ENCODE data around the gene PRR5L. TPM values are rescaled to one million over a fixed set of nuclear protein-coding genes. Genes with fewer than 3 reads are reported as not detected.

Gene PRR5L
- total and polyA plus RNA-seq, 9 of the 15 experiments (the other 6 are each of a cell fraction or from before 2014, with no cell fraction given): 0.11 to 0.60 (median 0.36) TPM; not detected in 2

GRCh38 chr11:36460220-36460619 lies 164.1 kb downstream of the PRR5L start:
- Histone ChIP-seq H3K9me1 (ENCODE audit: control insufficient read depth, insufficient read depth, low read length) (no peaks in the 10 kb centered on the region), H3K36me3 (ENCODE audit: control insufficient read depth, insufficient read depth, low read length) (no peaks in the 10 kb centered on the region), H3K9me3 (replicated peaks; ENCODE audit: control insufficient read depth, insufficient read depth, low read depth, low read length) (no peaks in the 10 kb centered on the region), H3K79me2 (ENCODE audit: control insufficient read depth, insufficient read depth, low read length) (no peaks in the 10 kb centered on the region), H3K27ac (ENCODE audit: extremely low read depth, low read depth, low read length) (no peak overlapping the region), H3K9ac (ENCODE audit: insufficient read depth in 1 of 2, low read depth in 2 of 2, low read length in 2 of 2) (no peak overlapping the region), H4K20me1 (replicated peaks; ENCODE audit: control insufficient read depth, insufficient read depth, low read length) (no peaks in the 10 kb centered on the region), H3K4me2 (ENCODE audit: insufficient read depth, low read length) (no peak overlapping the region), H2AFZ (ENCODE audit: low read depth, low read length) (no peak overlapping the region), H3K4me1 (replicated peaks in 1 of 2; ENCODE audit: control insufficient read depth in 2 of 2, insufficient read depth in 2 of 2, low read length in 2 of 2) (peaks cover 0 to 4% of the 10 kb centered on the region in 2 experiments; a peak in 1 of 5 replicates), H3K4me3 (no peak overlapping the region), H3K27me3 (ENCODE audit: control insufficient read depth in 2 of 2, insufficient read depth in 2 of 2, low read length in 2 of 2) (peaks cover 5 to 32% of the 10 kb centered on the region in 2 experiments; a peak in 4 of 5 replicates)
- ATAC-seq (no peak; the same call in 2 of the 3 replicates), FAIRE-seq (no peak), DNase-seq (ENCODE audit: extremely low read depth in 1 of 4, low spot score in 3 of 4) (peak in 1 of 4 experiments; percentile 10)
- TF ChIP-seq ATF2 (CRISPR knock-in tag; IDR thresholded peaks at IDR 0.05): no peak
- no peak for TF ChIP-seq ZC3H8 (IDR thresholded peaks at IDR 0.05)
- TF ChIP-seq ZNF133 (CRISPR knock-in tag; IDR thresholded peaks at IDR 0.05): no peak
- 4% methylated on average over 10 of the region's 10 CpGs for WGBS (ENCODE audit: insufficient coverage, low coverage, missing lambda C conversion rate)
- no TSS peak for BruUV-seq (replicated peaks)
- in situ Hi-C loops (cut with MboI): no loop called here
- POLR2A ChIA-PET: interaction anchor here (0.5 to 1.5 kb wide), 3 partner anchors 11 to 186 kb away, joined by 3 to 5 read pairs (median 3); no protein-coding TSS in a partner anchor
- CTCF ChIA-PET (ENCODE audit: low intra/inter-chr PET ratio): no interaction called here
- intact Hi-C loops (cut with micrococcal nuclease): no loop called here

- Histone ChIP-seq H3K27me3 (ENCODE audit: control insufficient read depth in 2 of 2, insufficient read depth in 2 of 2, low read length in 2 of 2) (peaks cover 9 to 41% of the 10 kb centered on the region in 2 experiments; a peak in 4 of 5 replicates), H3K36me3 (ENCODE audit: control insufficient read depth, insufficient read depth, low read length) (no peaks in the 10 kb centered on the region), H3K4me1 (replicated peaks in 1 of 2; ENCODE audit: control insufficient read depth in 2 of 2, insufficient read depth in 2 of 2, low read length in 2 of 2) (no peaks in the 10 kb centered on the region), H3K9ac (ENCODE audit: insufficient read depth in 1 of 2, low read depth in 2 of 2, low read length in 2 of 2) (no peak overlapping the region), H3K4me3 (no peak overlapping the region), H4K20me1 (replicated peaks; ENCODE audit: control insufficient read depth, insufficient read depth, low read length) (no peaks in the 10 kb centered on the region), H3K27ac (ENCODE audit: extremely low read depth, low read depth, low read length) (no peak overlapping the region), H3K4me2 (ENCODE audit: insufficient read depth, low read length) (no peak overlapping the region), H2AFZ (ENCODE audit: low read depth, low read length) (no peak overlapping the region), H3K9me3 (replicated peaks; ENCODE audit: control insufficient read depth, insufficient read depth, low read depth, low read length) (no peaks in the 10 kb centered on the region), H3K79me2 (ENCODE audit: control insufficient read depth, insufficient read depth, low read length) (no peaks in the 10 kb centered on the region), H3K9me1 (ENCODE audit: control insufficient read depth, insufficient read depth, low read length) (no peaks in the 10 kb centered on the region)
- no TSS peak for BruUV-seq (replicated peaks)
- CTCF ChIA-PET (ENCODE audit: low intra/inter-chr PET ratio): no interaction called here
- TF ChIP-seq KDM1A (IDR thresholded peaks at IDR 0.05) (no peak), IRF2 (CRISPR knock-in tag; IDR thresholded peaks at IDR 0.05) (no peak), HDGF (IDR thresholded peaks at IDR 0.05) (no peak), ZNF280A (IDR thresholded peaks at IDR 0.05; ENCODE audit: low read depth, partially characterized antibody) (no peak), HNRNPLL (IDR thresholded peaks at IDR 0.05; ENCODE audit: low read depth, low read length, poor library complexity, severe bottlenecking) (no peak), CHCHD3 (CRISPR knock-in tag; IDR thresholded peaks at IDR 0.05) (no peak), MITF (IDR thresholded peaks at IDR 0.05) (no peak), RBM15 (IDR thresholded peaks at IDR 0.05; ENCODE audit: insufficient read depth, low read length) (no peak), ZNF124 (CRISPR knock-in tag; IDR thresholded peaks at IDR 0.05) (no peak), CREBBP (IDR thresholded peaks at IDR 0.05; ENCODE audit: low read depth, low read length) (no peak)
- intact Hi-C loops (cut with micrococcal nuclease) (no loop called here), in situ Hi-C loops (cut with MboI) (no loop called here)
- POLR2A ChIA-PET: no interaction called here
- ATAC-seq (no peak), FAIRE-seq (no peak), DNase-seq (ENCODE audit: extremely low read depth in 1 of 4, low spot score in 3 of 4) (no peak)
- 3% methylated on average over 15 of the region's 15 CpGs for WGBS (ENCODE audit: insufficient coverage, low coverage, missing lambda C conversion rate)
Observed at GRCh38 chr11:36462321-36462720, 166.2 kb downstream of the PRR5L start.

Data from K562 (cell line).